ENCODE data around the gene L3MBTL1.
"Not testable (repeated sequence)": the region's sequence is repeated elsewhere in the genome, so short reads cannot be mapped to it uniquely, and the experiment has no call there.

L3MBTL1 gene

GRCh38 chr20:43560974-43561373 is 53.5 kb downstream of the L3MBTL1 start:
- DNase-seq, result no peak

GRCh38 chr20:43563429-43563828 is 55.9 kb downstream of the L3MBTL1 start:
- peak in 1 of 2 experiments; percentile 34 for DNase-seq

- DNase-seq, result no peak
Observed at GRCh38 chr20:43563991-43564390, 56.5 kb downstream of the L3MBTL1 start.

GRCh38 chr20:43564455-43564854 is 57.0 kb downstream of the L3MBTL1 start:
- no peak for DNase-seq

GRCh38 chr20:43564993-43565757 is 57.7 kb downstream of the L3MBTL1 start:
- no peak for DNase-seq

- DNase-seq, result no peak
Observed at GRCh38 chr20:43565758-43566104, 58.2 kb downstream of the L3MBTL1 start.

- no peak for DNase-seq
Observed at GRCh38 chr20:43567477-43567876, 60.0 kb downstream of the L3MBTL1 start.

- no peak for DNase-seq
Observed at GRCh38 chr20:43568706-43569105, 61.2 kb downstream of the L3MBTL1 start.

GRCh38 chr20:43569282-43569681 is 61.8 kb downstream of the L3MBTL1 start:
- DNase-seq, result no peak

- no peak for DNase-seq
Observed at GRCh38 chr20:43570496-43570895, 63.0 kb downstream of the L3MBTL1 start.

- DNase-seq, result no peak
Observed at GRCh38 chr20:43571310-43571709, 63.8 kb downstream of the L3MBTL1 start.

GRCh38 chr20:43571771-43572170 is 64.3 kb downstream of the L3MBTL1 start:
- DNase-seq, result no peak

- no peak for DNase-seq
Observed at GRCh38 chr20:43572891-43573290, 65.4 kb downstream of the L3MBTL1 start.

GRCh38 chr20:43576108-43576507 is 68.6 kb downstream of the L3MBTL1 start:
- DNase-seq, result no peak

GRCh38 chr20:43579861-43580793 is 72.6 kb downstream of the L3MBTL1 start:
- no peak for DNase-seq

GRCh38 chr20:43583133-43583864 is 75.8 kb downstream of the L3MBTL1 start:
- no peak for DNase-seq

GRCh38 chr20:43583982-43584432 is 76.5 kb downstream of the L3MBTL1 start:
- DNase-seq, result peak; percentile 96 to 97

- no peak for DNase-seq
Observed at GRCh38 chr20:43584448-43585136, 77.1 kb downstream of the L3MBTL1 start.

- no peak for DNase-seq
Observed at GRCh38 chr20:43586641-43587040, 79.1 kb downstream of the L3MBTL1 start.

- not testable (repeated sequence) for DNase-seq
Observed at GRCh38 chr20:43588526-43588925, 81.0 kb downstream of the L3MBTL1 start.

GRCh38 chr20:43590036-43590391 is 82.5 kb downstream of the L3MBTL1 start:
- DNase-seq, result no peak
